GM21390 (cell line): ENCODE data around the gene PC.

ENCODE experiments used
- ATAC-seq: cut with Tn5 transposase; IDR thresholded peaks from one replicate; pipeline ENCODE4 v1.9.1; 2021; ENCODE audit not compliant: unreplicated experiment

Gene PC

DNA sequence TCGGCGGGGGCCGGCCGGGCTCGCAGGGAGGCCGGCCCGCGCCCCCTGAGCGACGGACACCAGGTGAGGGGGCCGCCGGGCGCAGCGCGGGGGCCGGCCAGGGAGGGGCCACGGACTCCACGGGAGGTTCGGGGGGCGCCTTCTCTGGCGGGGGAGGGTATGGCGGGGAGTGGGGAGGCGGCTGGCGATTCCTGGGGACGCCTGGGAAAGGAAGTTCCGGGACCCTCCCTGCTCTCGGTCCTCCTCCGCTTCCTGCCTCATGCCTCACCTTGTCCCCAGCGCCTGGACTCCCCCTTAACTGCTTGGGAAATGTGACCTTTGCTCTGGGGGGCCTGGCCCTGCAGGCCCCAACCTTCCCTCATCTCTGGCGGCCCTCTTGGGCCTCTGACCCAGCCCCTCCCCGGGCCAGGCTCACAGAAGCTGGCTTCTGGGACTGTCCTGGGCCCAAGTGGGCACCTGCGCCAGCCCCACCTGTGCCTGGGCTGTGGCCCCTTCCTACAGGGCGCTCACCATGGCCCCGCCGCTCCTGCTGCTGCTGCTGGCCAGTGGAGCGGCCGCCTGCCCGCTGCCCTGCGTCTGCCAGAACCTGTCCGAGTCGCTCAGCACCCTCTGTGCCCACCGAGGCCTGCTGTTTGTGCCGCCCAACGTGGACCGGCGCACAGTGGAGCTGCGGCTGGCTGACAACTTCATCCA lies 100.8 kb downstream of the PC start:
- no peak for ATAC-seq

DNA sequence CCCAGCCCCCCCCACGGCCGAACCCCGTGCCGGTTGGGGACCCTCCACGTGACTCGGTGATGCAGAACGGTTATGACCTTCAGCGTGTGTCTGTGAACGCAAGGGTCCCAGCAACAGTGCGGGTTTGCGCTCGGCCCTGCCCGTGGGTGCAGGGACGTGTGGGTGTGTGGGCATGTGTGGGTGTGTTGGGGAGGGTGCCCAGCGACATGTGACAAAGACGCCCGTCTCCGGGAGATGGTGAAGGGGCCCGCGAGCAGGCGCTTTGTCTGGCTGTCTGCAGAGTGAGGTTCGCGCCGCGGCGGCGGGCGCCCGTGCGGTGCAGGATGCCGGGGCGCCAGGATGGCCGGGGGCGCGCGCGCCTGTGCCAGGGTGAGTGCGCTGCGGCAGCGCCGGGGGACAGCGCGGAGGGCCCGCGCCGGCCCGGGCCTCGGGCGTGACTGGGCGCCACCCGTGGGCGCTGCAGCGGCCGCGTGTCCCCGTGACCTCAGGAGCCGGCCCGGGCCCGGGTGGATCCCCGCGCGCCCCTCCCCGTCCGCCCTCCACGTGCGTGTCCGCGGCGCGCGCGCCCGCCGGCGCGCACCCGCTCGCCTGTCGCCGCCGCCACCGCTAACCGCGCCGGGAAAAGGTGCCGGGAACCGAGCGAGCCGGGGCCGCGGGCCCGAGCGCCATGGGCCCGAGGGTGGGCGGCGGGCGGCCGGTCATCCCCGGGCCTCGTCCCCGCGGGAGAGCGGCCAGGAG lies 101.5 kb downstream of the PC start, which contains the start of gene LRFN4:
Gene LRFN4 (plus strand): TSS at position 569 of the 738 bp plus-strand sequence. CDS start 681 bp downstream, outside the sequence.
- peak; percentile 36 for ATAC-seq

- peak; percentile 72 for ATAC-seq
Observed at GRCh38 chr11:66855574-66856495, 102.3 kb downstream of the PC start.

DNA sequence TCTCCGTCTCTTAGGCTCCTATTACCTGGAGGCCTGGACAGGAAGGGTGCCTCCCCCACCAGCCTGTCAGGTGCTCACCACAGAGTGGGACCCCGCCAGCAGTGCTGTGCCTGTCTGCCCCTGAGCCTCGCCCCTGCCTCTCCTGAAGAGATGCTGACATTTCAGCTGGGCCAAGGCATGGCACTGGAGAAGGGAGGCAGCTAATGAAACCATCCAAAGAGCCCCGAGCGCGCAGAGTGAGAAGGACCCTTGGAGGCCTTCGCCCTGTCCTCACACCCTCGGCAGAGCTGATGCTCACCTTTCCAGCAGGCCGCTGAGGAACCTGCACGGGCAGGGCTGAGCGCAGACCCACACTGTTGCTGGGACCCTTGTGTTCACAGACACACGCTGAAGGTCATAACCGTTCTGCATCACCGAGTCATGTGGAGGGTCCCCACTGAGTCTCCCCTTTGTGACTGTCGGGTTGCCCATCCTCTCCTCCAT lies 103.4 kb downstream of the PC start:
- ATAC-seq, result no peak

GRCh38 chr11:66854231-66854661 lies 103.9 kb downstream of the PC start:
- ATAC-seq, result no peak

DNA sequence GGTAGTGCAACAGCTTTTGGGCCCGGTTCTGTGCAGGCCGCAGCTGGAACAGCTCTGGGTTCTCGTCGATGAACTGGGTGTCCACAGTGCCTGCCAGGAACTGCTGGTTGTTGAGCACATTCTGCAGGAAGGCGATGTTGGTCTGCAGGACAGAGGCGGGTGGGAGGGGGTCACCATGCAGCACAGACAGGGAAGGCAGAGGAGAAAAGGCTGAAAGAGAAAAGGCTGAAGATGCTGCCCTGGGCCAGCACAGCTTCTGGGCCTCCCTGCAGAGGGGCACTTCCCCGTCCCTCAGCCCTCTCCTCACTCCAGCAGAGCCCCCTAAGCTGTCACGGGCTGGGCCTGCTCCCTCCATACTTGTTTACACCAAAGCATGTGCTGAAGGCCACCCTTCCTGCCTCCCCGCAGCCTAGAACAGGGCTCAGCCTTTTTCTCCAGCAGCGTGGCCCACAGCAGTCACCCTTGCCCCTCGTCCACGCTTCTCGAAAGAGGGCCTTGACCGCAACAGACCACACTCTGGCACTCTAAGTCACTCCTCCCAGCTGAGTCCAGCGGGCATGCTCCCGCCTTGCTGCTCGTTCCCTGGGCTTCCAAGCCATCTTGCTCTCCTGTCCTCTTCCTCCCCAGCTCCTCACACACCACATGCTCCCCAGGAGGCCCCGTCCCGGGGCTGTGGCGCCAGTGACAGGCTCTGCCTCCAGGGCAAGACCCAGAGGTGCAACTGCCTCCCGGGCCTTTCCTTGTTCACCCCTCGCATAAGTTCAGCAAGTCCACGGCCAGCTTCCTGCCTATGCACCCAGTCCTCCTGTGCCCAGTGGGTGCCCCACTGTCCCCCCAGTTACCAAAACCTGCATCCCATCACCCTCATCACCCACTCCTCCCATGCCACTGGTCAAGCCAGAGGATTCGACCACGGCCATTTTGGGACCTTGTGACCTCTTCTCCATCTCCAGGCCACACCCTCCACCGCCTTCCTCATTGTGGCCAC lies 104.6 kb downstream of the PC start:
- ATAC-seq, result no peak

- no peak for ATAC-seq
Observed at GRCh38 chr11:66852466-66853241, 105.5 kb downstream of the PC start.

- no peak for ATAC-seq
Observed at GRCh38 chr11:66851698-66852465, 106.3 kb downstream of the PC start.

GRCh38 chr11:66851239-66851596 lies 107.0 kb downstream of the PC start:
- no peak for ATAC-seq

DNA sequence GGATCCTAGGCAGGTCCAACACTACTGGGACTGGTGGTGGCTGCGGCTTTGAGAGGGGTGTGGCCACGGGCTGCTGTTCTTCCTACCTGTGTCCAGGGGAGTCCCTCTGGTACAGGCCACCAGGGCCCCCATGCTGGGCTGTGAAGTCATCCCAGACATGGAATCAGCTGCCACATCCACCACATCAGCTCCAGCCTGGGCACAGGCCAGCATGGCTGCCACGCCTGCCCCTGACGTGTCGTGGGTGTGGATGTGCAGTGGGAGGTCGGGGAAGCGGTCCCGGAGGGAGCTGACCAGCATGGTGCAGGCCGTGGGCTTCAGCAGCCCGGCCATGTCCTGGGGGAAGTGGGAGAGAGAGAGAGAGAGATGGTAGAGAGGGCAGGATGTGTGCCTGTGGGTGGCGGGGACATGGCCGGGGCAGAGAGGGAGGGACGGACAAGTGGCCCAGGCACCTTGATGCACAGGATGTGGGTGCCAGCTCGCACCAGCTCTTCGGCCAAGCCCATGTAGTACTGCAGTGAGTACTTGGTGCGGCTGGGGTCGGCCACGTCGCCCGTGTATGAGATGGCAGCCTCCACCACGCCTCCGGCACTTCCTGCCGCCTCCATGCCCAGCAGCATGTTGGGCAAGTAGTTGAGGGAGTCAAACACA lies 107.5 kb downstream of the PC start:
- no peak for ATAC-seq

DNA sequence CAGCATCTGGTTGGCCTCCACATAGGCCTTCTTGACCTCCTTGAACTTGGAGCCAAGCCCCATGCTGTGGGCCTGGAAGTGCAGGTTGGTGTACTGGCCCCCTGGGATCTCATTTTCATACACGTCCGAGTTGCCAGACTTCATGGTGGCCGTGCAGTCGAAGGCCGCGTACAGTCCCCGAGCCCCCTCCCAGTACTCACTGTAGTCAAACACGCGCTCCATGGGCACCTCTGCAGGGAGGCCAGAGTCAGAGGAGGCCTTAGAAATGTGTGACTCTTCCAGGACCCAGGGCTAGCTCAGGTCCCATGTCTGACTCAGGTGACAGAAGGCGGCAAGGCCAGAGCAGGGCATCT lies 108.0 kb downstream of the PC start:
- ATAC-seq, result no peak

DNA sequence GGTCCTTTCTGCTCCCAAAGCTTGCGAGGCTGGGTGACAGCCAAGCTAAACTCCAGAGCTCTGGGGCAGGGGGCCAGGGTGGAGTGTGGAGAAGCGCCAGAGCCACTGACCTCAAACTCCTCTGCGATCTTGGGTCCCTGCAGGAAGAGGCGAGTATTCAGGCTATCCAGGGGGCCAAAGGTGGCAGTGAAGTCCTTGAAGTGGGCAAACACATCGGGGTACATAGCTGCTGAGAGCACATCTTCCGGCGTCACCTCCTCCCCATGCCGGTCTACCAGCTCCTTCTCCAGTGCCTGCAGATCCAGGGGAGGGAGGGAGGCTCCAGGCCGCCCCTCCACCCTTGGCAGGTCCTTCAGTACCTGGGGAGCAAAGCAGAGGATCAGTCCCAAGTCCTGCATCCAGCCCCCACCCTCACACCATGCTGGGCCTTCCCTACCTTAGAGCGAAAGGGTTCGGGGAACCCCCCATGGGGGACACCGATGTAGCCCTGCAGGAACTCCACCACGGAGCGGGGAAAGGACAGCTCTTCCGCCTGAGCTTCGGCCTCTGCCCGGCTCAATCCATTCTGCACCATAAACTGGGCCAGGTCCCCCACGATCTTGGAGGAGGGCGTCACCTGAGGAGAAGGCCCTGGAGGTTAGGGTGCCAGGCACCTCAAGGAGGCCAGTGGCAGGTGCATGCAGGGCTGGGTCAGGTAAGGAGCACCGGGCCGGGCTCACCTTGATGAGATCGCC lies 108.5 kb downstream of the PC start:
- ATAC-seq, result no peak

GRCh38 chr11:66848671-66849500 lies 109.3 kb downstream of the PC start:
- ATAC-seq, result no peak

DNA sequence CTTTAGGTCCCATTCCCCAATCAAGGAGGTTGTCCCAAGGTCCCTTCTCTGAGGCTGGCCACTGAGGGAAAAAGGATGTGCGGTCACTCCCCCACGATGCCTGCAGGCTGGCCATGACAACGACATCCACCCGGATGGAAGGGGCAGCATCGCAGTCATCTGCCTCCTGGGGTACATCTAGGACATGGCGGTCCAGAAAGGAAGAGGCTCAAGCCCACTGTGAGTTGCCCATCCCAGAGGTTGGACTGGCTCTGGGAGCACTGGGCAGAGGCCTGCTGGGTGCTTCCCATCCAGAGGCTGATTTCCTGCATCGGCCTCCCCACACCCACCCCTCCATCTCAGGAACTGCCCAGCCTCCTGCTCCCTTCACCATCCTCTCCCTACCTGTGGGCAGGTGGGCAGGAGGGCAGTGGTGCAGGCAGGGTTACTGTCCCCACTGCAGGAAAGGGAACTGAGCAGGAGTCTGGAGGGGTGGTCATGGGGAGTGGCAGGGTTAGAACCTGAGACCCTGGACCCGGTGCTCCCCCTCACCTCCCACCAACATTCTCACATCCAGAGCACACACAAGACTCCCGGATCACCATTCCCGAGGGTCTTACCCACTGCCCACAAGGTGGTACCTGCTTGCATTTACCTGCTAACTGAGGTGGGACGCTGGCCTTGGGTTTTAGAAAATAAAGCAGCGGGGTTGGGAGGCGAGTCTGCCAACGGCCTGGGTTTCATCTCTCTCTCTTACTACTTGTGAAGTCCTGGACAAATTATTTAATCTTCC lies 110.5 kb downstream of the PC start:
- ATAC-seq, result no peak

DNA sequence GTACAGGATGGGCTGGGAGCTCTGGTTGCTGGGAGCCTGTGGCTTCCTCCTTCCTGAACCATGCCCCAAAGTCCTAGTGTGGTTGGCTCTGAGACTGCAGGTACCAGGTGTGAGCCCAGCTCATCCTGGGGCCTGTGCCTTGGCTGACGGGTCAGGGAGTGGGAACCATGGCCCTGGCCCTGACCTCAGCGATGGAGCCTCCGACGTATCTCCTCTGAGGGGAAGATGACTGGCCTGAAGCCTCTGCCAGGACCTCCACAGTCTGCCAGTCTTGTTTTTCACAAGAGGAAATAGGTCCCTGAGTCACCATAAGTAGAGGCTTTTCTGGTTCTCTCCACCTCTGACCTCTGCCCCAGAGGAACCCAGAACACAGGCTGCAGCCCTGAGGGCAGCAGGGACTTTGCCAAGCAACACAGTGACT lies 111.5 kb downstream of the PC start:
- no peak for ATAC-seq

GRCh38 chr11:66845876-66846212 lies 112.3 kb downstream of the PC start:
- ATAC-seq, result no peak
